ENCODE data around the gene PLXNA2.
A peak's percentile ranks its signal among the peaks of the same experiment; 100 is the strongest.

Gene PLXNA2

DNA sequence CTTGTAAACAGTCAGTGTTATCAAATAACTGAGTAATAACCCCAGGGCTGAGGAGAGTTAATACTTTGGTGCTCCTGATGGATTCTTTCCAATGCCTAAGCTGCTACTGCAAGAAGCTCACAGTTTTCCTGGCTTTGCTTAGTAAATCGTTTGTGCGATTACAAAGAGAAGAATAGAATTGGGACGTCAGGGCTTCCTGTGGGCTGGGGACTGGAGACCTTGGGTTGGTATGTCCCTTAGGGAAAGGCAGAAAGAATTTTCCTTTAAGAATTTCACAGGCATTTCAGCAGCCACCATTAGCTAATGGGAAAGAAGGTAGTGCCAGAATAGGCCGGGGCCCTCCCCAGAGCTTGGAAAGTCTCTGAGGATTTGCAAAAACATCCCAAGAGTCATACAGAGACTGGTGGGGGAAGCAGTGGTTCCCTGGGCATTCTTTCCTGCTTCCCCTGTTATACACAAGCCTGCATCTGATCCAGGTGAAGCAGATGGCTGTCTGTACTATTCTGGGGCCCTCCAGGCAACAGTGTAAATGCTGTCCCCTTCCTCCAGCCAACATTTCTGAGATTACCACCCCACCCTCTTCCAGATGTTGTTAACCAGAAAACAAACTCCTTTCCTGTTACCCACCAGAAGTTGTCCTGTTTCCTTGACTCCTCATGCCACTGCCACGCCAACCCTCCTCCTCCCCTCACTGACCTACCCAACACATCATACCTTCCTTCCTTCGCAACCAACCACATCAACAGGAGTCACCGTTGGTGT lies 40.2 kb downstream of the PLXNA2 start:
- DNase-seq (ENCODE audit: low spot score) = no peak

DNA sequence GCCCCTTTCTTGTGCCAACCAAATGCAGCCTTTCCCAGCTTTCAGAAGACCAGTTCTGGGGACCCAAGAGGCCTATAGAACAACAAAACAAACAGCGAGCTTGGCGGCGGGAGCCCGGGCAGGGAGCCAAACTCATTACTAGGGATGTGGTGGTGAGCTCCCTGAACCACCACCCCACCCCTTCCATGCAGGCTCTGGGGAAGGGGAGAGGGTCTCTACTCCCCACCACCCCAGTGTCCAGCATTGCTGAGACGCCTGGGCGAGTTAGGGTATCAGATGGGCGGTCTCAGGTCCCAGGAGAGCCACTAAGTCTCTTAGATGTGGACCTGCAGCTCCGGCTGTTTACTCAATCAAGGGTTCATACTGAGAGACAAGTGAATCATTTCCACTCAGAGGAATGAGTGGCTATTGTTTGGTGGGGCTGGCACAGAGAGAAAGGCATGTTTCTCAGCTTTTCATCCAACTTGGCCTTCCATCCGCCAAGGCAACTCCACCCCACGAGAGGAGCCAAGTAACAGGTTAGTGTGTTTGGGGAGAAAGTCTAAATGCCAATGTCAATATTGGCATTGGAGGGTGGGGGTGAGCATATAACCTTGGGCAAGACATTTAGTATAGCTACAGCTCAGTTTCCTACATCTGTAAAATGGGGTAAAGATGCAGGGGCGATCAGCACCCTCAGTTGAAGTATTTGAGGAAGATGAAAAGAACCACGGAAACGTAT lies 40.9 kb downstream of the PLXNA2 start:
- no peak for DNase-seq (ENCODE audit: low spot score)

DNA sequence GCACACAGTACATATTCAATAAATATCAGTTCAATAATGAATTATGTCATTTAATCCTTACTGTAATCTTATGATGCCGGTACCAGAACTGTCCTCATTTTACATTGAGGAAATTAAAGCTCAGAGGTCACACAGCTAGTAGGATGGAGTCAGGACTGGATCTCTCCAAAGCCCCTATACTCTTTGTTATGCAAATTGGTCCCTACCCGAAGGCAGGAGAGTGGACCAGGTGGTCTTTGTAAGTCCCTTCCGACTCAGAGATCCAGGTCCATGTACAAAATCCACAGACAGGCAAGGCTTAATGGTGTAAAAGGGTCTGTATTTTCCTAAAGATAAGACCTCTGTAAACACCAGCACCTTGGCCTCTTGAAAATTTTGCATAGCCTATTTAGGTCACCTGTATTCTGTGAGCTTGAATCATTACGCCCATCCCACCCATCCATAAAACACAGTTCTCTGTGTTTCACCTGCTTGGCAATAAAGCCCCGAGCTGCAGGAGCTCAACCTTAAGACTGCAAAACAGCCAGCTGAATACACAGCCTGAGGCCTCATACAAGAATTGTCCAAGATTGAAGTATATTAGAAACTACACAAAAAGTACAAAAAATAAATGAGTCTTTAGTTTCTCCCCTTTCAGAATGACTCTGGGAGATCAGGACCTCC lies 41.7 kb downstream of the PLXNA2 start:
- no peak for DNase-seq (ENCODE audit: low spot score)

DNA sequence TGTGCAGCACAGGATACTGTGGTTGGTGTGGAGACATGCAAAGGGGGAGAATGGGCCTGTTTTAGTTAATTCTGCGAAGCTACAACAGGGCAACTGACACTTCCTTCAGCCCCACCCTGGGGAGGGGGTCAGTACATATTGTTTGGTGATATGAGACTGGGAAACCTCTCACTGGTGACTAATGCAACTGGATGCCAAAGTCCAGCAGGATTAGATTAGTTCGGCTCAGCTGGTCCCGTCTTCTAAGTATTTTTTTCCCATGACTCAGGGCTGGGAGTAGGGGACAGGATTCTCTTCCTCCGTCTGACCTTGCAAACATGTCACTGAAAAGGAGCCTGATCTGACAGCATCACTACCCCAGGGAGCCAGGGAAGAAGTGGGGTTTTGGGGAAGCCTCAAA lies 43.0 kb downstream of the PLXNA2 start:
- DNase-seq (ENCODE audit: low spot score) = peak; percentile 85

DNA sequence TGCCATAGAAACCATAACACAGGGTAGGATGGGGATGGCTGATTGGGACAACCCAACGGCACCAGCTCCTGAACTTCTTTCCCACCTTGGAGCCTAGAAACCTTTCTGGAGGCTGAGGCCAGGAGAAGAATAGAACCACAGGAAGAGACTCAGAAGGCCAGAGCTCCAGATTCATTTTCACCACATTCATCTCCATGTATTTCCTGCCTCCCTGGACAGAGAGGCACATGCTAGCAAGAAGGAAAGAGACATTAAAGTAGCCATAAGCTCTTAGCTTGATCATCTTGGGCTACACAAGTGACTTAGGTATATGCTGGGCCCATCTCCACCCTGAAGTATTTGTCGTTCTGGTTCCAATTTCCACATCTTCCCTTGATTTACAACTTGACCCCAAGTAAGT lies 44.1 kb downstream of the PLXNA2 start:
- DNase-seq (ENCODE audit: low spot score) = no peak

DNA sequence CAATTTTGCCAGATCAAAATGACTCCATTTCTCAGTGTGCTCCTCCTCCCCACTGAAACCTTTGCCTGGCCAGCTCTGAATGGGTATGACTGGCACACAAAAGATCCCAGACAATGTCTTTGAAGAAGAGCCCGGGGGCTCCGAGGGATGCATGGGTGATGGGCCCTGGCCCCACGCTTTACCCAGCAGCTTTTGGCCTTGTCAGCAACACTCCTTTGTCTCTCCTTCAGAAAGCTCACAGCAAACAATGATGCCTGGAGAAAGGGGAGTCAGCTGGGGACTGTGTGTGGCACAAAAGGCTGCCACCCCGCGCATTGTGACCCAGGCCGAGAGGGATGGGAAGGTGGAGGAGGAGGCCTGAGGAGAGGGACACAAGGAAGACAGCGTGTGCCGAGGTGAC lies 45.9 kb downstream of the PLXNA2 start:
- no peak for DNase-seq (ENCODE audit: low spot score)

DNA sequence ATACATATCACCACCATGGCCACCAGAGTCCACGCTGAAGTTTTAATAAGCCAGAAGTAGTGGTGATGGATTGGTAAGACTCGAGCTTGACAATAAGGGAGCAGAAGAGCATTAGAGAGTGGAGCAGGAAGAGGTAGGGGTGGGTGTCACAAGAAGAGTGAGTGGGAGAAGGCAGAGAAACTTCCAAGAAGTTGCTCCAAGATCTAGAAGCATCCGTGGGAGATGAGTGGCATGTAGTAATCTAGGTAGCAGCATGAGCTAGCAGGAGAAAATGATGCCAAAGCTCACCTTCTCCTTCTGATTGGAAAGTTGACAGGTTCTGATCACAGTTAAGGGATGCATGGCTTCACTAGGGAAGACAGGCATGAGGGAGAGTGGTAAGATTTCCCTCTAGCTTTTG lies 49.2 kb downstream of the PLXNA2 start:
- DNase-seq (ENCODE audit: low spot score) = no peak

DNA sequence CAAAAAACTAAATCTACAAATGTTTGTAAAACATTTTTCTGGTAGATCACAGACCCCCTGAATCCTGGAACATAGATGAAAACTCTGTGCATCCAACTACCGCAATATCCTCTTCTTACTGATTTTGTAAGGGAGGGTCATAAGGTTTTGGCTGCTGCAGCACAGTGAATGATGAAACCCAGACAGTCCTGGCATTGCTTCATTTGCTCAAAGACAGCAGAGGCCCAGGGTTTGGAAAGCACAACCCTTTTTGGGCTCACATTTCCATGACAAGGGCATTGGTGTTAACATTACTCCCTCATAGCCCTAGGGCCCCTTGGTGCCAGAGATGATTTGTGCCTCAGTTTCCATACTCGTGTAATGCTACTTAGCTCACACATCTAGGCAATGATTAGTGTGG lies 51.2 kb downstream of the PLXNA2 start:
- DNase-seq (ENCODE audit: low spot score) = no peak

DNA sequence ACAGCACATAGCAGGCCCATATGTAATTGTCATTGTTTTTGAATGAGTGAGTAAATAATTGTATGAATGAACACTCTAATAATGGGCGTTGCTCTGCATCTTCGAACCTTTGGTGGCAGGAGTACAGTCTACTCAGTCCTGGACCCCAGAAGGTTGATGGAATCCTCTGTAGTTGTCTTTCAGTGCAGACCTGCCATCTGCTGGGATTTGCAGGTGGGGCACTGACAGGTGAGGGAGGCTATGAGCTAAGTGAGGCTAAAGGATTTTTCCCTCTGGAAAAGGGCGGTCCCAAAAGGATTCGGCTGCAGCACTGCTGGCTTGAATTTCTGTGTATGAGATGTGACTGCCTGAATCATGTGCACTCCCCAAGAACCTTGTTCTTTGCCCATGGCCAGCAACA lies 53.4 kb downstream of the PLXNA2 start:
- no peak for DNase-seq (ENCODE audit: low spot score)

DNA sequence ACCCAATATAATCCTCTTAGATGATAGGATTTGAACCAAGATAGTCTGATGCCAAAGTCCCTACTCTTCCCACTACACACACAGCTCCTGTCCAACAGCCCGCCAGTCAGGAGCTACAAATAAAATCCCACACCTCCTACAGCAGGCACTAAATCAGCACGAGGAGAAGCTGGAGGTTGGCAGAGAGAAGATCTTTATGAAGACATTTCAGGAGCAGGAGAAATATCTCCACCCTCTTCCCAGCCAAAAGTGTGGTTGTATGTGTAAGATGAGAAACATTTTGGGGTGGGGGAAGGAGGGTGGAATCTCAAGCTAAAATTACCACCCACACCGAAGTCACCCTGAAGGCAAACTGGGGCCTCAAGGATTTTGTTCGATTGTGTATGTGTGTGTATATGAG lies 54.5 kb downstream of the PLXNA2 start:
- no peak for DNase-seq (ENCODE audit: low spot score)

DNA sequence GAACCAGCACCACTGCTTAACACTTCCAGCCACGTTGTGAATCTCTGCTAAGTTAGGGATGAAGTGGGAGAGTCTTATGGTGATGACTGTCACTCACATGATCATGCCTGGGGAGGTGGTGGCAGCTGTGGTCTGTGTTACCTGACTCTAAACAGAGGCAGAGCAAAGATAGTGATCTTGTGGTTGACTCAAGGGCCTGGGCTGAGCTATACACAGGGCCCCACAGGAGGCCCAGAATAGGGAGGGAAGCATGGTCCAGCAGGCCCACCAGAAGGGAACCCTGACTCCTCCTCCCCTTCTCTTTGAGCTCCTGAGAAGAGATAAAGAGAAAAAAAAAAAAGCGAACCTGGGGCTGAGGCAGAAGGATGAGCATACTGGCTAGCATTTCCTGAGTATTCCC lies 55.0 kb downstream of the PLXNA2 start:
- DNase-seq (ENCODE audit: low spot score) = no peak

DNA sequence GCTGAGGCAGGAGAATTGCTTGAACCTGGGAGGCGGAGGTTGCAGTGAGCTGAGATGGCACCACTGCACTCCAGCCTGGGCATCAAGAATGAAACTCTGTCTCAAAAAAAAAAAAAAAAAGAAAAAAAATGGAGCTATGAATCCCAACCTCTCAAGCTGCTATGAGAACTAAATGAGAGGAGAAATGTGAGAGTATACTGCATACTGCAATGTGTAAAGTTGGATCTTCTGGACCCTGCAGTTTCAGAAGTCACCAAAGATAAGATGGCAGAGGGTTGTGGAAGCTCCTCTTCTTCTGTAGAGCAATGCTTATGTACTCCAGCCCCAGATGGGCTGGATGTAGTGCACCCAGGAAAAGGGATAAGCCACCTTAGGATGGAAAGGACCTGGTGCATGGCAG lies 55.6 kb downstream of the PLXNA2 start:
- no peak for DNase-seq (ENCODE audit: low spot score)

DNA sequence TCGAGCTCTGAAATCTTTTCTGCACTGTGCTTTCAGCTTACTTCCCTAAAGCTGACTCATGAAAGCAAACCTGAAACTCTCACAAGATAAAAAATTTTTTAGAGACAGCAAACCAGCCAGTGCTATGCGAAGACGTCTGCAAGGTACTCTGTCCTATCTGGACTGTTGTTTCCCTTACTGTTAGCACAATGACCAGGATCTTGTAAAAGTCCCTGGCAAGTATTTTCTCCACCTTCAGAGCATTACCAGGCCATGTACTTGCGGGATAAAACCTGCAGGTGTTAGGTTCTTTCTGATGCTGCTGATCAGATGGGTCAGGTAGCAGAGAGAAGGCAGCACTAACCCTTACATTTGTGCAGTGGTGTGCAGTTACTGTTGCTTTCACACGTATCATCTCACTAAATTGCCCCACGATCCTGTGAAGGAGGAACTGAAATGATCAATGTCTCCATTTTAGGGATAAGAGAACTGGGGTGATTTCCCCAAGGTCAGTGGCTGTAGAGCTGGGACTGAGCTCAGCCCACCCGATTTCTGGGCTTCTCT lies 56.6 kb downstream of the PLXNA2 start:
- DNase-seq (ENCODE audit: low spot score) = no peak

DNA sequence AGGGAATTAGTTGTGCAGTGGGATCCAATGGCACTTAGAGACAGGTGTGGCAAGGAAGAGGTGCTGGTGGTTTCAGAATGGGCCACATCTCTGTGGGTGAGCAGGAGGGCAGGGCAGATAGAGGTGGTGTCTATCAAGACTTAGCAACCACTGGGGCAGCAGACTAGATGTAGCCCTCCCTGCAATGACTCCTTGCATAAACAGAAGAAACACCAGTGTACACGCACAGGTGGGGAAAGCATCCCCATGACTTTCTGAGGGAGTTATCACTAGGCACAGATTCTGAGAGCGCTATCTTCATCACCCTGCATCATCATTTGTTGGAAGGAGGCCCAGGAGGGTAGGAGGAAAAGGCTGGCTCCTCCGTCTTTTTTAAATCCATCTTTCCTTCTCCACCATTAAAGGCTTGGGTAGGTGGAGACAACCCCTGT lies 58.4 kb downstream of the PLXNA2 start:
- no peak for DNase-seq (ENCODE audit: low spot score)

DNA sequence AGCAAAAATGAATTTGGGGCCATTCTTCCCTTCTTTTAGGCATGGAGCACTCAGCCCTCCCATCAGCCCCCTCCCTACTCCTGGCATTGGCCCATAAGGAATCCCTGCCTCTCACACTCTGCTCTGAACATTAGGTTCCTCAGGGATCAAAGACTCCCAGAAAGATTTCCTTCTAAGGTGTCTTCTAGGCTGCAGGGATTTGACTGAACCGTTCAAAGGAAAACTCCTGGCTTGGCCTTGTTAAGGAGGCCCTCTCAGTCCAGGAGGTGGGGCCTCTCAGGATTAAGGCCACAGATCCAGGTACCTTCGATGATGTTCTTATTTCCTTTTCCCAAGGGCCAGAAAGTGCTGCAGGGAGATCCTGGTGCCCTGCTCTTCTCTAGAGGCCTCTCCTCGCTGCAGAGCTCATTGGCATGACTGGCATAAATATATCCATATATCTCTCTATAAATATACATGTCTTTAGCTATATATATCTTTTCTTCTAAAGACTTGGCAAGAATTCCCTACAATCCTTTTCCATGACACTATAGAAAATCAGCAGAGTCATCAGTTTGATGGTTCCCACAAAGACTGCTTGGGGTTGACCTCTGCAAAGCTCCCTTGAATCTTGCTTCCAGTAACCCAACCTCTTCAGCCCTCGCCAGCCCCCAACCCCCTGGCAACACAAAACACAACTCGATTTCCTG lies 59.1 kb downstream of the PLXNA2 start:
- DNase-seq (ENCODE audit: low spot score) = no peak

DNA sequence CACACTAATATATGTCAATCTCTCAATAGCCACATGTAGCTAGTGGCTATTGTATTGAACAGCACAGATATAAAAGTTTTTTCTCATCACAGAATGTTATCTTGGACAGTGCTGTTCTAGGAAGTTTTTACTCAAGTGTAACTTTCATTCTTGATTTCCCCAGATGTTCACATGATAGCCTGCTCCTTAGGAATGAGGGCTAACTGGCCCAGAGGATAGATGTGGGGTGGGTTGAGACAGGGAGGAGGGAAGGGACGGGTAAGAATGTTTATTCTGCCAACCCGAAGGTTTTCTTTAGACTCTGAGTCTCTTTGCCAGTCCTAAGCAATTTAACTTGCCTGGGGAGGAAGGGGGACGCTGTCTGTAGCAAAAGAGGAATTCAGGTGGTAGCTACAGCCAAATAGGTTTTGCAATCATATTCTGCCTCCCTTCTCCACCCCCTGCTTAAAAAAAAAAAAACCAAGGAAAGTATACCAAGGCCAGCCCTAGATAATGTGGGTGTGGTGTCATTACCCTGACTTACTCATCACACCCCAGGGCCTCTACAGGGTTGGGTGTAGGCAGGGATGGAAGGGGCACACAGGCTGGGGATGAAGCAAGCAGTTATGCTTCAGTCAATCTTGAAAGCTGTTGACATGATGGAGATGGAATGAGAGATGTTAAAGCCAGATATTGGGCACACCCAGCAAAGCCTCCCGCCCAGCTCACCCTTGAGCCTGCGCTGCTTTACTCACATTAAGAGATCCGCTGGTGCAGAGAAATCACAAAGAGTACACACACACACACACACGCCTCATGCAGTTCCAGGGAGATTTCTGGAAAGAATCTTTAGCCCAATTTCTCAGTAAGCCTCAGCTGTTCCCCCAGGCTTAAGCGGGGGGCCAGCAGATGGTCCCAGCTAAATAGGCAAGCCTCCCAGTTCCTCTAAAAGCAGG lies 59.9 kb downstream of the PLXNA2 start:
- peak; percentile 59 for DNase-seq (ENCODE audit: low spot score)

DNA sequence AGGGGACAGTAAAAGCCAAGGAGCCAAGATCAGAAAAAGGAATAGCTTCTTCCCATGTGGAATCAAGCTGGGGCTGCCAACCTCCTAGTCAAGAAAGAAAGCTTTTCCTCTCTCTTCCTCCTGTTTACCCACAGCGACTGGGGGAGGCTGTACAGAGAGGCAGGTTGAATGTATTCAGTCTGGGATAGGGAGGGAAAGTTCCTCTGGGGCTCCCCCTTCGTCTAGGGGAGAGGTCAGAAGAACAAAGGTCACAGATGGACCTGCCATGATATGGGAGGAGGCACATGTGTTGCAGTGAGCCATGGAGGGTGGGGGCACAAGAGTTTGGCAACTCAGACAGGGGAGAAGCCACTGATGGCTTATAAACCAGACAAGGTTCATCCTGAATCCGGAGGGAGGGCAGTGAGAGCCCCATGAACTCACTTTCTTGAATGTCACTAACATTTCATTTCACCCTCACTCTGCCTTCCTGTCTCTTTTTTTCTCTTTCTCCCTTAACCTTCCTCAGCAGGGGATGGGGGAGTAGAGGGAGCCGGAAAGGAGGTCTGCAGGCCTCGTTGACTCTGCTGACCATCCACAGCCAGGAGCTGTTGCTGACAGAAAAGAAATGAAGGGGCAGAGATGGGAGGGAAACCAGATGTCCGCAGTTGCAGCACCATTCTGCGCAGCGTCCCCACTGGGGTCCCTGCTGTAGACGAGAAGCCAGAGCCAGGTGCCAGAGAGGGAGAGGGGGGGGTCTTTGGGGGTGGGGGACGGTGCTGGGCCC lies 61.1 kb downstream of the PLXNA2 start:
- no peak for DNase-seq (ENCODE audit: low spot score)

DNA sequence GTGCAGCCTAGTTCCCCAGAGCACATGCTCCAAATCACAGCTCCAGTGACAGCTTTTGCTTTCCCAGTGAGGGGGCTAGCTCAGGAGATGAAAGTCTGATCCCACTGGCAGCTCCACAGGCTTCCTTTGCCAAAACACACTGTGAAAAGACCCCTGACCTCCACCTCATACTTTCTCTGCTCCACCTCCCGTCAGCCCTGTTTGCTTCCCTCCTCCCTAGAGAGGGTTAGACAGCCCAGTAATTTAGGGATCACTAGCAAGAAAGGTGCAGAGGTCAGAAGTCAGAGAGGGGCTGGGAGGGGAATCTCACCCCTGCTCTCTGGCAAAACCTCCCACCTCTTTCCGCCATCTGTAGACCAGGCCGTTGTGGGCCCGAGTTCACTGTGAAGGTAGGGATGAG lies 62.8 kb downstream of the PLXNA2 start:
- DNase-seq (ENCODE audit: low spot score) = no peak

DNA sequence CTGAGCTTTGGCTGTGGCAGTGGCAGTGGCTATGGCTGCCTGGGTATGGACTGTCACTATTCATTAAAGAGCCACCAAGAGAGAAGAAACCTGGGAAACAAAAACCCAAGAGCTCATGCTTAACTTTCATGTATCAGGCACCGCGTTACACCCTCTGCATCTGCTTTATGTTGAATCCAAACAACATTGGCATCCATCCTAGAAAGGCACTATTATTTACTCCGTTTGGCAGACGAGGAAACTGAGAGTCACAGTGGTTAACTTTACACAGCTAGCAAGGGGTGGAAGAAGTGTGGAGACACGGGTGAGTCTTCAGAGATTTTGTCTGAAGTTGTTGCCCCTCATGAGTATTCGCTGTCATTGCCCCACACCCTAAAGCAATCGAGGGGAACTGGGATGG lies 63.8 kb downstream of the PLXNA2 start:
- DNase-seq (ENCODE audit: low spot score) = no peak

DNA sequence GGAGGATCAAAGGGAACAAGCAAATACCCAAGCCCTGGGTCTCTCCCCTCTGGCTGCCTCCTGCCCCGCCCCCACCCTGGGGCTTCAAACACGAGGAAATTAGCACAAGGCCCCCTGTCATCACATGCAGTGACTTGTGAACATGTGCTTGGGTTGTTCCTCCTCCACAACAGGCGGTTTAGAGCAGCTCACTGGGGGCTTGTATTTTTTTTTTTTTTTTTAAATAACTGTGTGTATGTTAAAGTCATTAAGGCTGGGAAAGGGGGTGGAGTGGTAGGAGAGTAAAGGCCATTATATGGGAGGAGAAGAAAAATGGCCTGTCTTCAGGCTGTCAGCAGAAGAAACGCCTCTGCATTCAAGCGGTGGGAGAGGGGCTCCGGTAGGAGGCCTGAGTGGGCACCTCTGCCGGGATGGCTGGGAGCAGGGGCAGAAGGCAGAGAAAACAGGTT lies 64.2 kb downstream of the PLXNA2 start:
- no peak for DNase-seq (ENCODE audit: low spot score)

Measured in AG08396 (cell line).